Activated T-cell treated with anti-CD3 and anti-CD28 coated beads for 4 hours (primary cell): ENCODE results near the gene AKR1A1.
"Not testable (repeated sequence)": the region's sequence is repeated elsewhere in the genome, so short reads cannot be mapped to it uniquely, and the experiment has no call there.

Source experiments
- DNase-seq: peaks from one replicate; pipeline ENCODE4 v3.0.0-alpha.2; 2020

The AKR1A1 gene

DNA sequence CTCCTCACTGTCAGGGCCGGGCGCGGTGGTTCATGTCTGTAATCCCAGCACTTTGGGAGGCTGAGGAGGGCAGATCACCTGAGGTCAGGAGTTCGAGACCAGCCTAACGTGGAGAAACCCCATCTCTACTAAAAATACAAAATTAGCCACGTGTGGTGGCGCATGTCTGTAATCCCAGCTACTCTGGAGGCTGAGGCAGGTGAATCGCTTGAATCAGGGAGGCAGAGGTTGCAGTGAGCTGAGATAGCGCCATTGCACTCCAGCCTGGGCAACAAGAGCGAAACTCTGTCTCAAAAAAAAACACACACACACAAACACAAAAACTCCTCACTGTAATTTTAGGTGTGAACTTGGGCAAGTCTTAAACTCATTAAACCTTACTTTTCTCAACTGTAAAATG, 26.7 kb upstream of the AKR1A1 start:
- DNase-seq = not testable (repeated sequence)

DNA sequence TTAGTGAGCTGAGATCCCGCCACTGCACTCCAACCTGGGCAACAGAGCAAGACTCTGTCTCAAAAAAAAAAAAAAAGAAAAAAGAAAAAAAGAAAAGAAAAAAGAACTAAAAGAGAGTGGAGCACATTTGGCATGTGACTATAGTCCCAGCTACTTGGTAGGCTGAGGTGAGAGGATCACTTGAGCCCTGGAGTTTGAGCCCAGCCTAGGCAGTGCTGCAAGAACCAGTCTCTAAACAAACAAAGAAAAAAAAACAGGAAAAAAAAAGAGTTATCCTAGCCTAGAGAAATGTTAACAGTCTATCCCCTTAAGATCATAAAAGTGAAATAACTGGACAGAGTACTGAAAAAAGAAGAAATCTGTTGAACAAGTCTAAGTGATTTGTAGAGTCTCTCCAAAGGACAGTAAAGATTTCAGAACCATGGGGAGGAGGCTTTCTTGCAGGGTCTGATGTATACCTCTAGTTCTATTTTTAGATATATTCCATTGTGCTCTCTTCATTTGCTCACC, 24.4 kb upstream of the AKR1A1 start:
- no peak for DNase-seq

DNA sequence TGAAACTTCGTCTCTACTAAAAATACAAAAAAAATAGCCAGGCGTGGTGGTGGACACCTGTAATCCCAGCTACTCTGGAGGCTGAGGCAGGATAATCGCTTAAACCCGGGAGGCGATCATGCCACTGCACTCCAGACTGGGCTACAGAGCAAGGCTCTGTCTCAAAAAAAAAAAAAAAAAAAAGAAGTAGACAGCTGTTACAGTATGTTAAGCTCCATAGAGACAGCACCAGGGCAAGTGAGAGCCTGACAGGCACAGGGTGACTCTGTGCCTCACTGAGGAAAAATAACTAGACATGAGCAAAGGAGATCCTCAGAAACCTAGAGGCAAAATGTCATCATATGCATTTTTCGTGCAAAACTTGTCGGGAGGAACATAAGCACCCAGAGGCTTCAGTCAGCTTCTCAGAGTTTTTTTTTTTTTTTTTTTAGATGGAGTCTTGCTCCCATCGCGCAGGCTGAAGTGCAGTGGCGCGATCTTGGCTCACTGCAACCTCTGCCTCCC, 19.9 kb upstream of the AKR1A1 start:
- DNase-seq = no peak

DNA sequence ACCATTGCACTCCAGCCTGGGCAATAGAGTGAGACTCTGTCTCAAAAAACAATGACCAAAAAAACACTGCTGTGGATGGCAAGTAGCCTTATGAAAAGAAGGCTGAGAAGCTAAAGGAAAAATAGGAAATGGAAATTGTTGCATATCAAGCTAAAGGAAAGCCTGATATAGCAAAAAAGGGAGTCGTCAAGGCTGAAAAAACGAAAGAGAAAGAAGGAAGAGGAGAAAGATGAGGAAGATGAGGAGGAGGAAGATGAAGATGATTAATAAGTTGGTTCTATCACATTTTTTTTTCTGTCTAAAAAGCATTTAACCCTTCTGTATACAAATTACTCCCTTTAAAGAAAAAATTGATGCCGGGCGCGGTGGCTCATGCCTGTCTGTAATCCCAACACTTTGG, 18.8 kb upstream of the AKR1A1 start:
- DNase-seq = no peak

DNA sequence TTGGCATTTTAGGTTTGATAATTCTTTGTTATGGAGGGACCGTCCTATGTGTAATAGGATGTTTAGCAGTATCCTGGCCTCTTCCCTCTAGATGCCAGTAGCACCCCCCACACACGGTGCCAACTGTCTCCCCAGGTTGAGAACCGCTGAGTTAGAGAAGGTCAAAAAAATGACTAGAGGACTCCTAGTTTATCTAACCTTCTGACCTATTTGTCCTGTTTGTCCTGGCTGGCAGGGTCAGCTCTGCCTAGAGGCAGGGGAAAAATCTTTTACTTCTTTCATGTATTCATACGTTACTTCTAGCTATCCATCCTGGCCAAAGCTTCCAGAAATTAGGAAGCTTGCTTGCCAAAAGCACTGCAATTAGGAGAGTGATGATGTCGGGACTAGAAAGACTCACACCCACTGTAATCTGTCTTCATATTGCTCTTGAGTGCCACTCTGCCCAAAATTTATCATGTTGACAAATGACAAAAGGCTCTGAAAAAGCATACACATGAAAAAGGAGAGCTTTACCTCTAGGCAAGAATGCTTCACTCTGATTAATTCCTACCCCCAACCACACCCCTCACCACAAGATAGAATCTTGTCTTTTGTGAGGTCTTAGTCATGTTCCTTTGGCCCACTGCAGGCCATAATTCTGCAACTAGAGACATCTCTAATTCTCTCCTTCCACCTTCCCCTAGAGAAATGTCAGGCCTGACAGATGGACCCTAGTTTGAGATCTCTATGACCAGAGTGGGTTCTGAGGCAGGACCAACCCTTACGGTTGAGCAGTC, 14.4 kb upstream of the AKR1A1 start:
- DNase-seq = no peak

DNA sequence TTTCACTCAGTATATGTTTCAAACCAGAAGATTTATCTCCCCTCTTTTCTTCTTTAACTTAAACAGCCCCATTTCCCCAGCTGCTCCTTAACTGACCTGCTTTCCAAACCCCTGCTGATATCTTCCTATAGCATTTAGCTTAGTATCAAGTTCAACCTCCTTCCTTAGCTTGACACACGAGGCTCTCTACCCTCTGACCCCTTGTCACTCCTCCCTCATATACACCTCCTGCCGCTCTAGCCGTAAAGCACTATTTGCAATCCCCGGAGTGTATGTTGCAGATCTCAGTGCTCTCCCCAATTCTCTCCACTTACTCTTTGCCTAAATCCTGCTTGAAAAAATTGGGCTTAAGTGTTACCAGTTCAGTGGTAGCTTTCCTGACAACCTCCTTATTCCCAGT, 13.7 kb upstream of the AKR1A1 start:
- no peak for DNase-seq

DNA sequence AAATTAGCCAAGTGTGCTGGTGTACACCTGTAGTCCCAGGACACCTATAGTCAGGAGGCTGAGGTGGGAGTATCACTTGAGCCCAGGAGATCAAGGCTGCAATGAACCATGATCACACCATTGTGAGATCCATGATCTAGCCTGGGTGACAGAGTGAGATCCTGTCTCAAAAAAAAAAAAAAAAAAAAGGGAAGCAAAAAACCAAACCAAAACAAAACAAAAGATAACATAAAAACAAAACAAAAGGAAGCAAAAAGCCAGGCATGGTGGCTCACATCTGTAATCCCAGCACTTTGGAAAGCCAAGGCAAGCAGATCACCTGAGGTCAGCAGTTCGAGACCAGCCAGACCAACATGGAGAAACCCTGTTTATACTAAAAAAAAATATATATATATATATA, 9.4 kb upstream of the AKR1A1 start:
- no peak for DNase-seq

DNA sequence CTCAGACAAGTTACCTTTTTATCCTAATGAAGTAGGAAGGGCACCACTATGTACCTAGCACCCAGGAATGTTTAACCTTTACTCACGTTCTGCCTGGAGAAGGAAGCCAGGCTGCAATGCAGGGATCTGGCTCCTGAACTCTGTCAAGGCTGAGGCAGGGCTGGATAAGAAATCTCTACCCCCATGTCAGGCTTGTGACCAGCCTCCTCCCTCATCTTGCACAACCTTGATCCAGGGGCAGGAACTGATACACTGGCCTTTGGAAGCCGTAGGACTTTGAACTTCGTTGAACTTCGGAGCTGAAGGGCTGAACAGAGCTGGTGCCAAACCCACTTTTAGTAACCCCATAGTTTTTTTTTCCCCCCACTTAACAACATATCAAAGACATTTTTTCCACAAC, 8.0 kb upstream of the AKR1A1 start:
- DNase-seq = no peak

DNA sequence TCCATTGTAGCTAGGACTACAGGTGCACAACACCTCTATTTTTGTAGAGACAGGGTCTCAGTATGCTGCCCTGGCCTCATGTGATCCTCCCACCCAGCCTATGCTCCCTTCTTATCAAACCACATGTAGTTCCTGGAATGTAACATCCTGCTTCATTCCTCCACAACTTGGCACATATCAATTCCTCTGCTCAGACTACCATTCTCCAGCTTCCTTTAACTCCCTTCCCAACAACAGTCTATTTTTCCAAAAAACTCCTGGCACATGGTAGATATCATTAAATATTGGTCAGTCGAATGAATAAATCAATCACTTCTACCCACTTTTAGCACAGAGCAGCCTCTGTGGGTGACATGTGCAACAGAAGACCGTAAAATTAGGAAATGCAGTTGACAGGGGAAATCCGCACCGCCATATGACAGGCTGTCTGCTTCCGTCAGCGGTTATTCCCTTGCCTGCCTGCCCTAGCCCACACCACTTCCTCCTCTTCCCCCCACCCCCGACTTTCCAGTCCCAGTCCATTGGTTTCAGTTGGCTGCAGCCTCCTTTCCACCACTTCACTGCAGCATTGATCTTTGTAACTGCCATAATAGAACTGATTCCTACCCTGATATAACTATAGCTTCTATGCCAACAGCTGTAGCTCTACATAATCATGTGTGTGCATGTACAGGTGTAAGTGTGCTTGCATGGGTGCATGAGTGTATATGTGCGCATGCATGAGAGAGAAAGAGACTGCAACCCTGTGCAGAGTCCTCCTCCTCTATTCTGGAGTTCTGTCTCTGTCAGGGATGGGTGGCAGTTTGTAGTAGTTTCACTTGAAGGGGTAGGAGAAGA, 6.8 kb upstream of the AKR1A1 start:
- DNase-seq = peak; percentile 62

DNA sequence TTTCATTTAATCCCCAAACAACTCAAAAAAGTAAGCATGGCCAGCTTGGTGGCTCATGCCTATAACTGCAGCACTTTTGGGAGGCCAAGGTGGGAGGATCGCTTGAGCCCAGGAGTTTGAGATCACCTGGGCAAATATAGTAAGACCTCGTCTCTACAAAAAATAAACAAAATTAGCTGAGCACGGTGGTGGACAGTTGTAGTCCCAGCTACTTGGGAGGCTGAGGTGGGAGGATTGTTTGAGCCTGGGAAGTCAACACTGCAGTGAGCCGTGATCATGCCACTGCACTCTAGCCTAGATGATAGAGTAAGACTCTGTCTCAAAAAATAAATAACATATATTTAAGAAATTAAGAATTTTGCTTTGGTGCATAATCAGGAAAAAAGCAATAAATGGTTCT, 6.1 kb upstream of the AKR1A1 start:
- no peak for DNase-seq

DNA sequence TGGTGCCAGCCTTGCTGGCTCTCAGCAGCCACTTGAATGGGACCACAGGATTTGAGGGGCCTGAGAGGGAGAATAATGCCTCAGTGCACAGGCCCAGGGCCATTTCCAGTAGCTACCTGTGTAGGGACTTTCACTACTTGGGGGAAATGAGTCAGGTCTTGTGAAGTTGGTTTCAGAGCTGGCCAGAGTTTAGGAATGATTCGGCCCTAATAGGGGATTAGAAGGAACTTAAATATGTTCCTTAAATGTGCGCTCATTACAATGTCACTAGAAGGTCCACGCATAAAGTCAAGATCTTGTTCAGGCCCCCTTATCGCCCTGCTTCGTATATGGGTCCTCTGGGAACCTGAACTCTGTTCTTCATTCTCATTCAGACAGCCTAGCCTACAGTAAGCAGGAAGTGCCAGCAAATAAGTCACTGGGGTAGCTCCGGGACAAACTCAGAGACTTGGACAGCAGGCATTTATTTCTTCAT, 5.6 kb upstream of the AKR1A1 start:
- no peak for DNase-seq

DNA sequence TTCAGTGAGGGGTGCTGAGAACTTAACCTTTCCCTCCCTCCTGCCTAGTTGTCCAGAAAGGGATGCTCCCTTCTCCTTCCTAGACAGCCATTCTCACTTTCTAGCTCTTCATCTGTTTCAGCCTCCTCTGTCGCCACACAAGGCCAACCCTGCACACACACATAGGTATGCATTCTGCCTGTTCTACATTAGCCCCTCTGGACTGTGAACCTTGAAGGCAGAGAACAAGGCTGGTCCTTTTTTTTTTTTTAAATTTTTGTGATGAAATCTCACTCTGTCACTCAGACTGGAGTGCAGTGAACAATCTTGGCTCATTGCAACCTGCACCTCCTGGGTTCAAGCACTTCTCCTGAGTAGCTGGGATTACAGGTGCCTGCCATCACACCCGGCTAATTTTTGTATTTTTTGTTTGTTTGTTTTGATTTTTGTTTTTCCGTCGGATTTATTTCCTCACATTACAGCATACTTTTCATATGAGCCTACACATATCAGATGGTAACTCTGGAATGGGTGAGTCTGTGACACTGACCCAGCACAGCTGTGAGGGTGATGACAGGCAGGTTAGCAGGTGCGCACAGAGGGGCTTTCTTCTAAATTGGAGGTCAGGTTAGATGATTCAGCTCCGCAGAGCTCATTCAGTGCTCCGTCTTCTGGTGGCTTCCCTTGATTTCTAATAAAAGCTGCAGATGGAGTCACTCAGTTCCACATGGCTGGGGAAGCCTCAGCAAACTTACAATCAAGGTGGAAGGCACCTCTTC, 4.9 kb upstream of the AKR1A1 start:
- DNase-seq = no peak

DNA sequence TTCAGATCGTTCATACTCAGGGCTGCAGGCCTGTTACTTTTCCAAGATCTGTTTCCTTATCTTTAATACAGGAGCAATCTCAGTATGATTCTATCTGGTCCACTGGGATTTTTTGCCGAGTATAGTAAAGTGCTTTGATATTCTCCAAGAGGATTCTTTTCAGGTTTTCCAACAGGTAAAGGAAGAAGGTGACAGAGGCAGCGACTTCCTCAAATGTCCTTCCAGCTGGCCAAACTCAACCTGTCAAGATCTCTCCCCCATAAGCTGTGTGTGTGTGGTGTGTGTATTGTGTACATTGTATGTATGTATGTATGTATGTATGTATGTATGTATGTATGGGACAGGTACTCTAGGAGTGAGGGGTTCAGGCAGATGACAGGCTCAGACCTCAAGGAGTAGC, 1.1 kb downstream of the AKR1A1 start:
- no peak for DNase-seq

DNA sequence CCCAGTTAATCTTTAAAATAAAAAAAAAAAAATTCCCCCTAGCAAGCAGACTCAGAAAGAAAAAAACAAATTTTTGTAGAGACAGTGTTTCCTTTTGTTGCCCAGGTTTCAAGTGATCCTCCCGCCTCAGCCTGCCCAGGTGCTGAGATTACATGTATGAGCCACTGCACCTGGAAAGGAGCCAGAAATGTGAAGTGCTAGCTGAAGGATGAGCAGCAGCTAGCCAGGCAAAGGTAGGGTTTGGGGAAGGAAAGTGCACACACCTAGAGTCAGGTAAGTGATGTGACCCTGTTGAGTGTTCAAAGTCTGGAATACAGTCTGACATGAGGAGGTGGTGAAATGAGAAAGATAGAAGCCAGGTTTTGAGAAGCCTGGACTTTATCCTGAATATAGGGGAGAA, 1.7 kb downstream of the AKR1A1 start:
- DNase-seq = no peak

DNA sequence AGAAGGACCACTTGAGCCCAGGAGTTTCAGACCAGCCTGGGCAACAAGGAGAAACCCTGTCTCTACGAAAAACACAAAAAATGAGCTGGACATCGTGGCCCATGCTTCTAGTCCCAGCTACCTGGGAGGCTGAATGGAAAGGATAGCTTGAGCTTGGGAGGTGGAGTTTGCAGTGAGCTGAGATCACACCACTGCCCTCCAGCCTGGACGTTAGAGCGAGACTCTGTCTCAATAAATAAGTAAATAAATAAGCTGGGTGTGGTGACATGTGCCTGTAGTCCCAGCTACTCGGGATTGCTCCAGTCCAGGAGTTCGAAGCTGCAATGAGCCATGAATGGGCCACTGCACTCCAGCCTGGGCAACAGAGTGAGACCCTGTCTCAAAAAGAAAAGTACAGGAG, 3.6 kb downstream of the AKR1A1 start:
- no peak for DNase-seq

DNA sequence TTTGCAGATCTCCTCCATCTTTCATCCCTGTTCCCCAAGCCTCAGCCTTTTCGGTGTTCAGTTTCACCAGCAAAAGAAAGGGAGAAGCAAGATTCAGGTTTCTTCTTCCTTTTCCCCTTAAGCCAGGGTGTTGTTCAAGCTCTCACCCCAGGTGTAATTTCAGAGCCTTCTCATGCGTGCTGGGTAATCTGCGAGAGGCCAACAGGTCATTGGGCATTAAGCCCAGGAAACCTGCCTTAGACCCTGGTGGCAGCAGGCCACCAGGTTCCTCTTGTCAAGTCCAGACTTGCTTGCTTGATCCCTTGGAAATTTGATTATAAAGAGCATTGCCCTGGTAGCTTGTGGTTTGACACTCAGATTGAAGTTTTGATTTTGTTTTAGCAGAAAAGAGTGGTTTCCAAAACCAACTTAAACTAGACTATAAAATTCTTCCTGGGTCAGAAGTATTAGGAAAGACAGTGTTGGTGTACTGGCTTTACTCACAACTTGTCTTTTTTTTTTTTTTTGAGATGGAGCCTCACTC, 6.9 kb downstream of the AKR1A1 start:
- no peak for DNase-seq

DNA sequence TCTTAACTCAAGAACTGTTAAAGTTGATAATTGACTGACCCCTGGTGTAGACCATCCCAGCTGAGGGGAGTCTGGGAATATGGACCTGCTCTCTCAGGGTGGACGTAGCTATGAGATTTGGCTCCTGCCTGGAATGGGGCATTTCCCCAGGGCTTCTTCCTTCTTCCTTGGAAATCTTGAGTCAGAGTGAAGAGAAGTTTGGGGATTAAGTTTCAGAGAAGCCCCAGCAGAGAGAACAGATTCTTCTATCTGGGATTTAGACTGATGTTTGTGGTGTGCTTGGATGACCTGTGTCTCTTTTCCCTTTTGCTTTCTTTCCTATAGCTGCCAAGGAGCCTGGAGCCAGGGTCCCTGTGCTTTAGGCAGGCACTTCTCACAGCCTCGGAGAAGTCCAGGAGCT, 13.2 kb downstream of the AKR1A1 start:
- no peak for DNase-seq

DNA sequence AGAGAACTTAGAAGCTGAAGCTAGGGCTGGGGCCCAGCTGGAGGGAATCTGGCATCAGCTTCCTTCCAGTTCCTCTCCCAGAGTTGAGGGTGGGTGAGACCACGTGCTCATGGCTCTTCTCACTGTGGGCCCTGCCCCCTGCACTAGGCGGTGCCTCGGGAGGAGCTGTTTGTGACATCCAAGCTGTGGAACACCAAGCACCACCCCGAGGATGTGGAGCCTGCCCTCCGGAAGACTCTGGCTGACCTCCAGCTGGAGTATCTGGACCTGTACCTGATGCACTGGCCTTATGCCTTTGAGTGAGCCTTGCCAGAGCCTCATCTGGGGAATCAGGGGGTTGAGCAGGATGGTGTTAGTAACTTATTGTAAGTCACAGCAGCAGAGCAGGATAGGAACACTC, 16.1 kb downstream of the AKR1A1 start:
- no peak for DNase-seq

DNA sequence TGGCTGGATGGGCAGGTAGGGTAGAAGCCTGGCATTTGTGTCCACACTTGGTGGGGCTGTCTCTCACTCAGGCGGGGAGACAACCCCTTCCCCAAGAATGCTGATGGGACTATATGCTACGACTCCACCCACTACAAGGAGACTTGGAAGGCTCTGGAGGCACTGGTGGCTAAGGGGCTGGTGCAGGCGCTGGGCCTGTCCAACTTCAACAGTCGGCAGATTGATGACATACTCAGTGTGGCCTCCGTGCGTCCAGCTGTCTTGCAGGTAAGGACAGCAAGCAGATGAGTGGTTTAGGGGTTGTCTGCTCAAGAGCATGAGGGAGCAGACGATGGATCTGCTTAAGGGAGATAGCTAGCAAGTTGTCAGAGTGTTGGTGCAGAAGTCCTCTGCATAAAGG, 17.3 kb downstream of the AKR1A1 start:
- DNase-seq = no peak

DNA sequence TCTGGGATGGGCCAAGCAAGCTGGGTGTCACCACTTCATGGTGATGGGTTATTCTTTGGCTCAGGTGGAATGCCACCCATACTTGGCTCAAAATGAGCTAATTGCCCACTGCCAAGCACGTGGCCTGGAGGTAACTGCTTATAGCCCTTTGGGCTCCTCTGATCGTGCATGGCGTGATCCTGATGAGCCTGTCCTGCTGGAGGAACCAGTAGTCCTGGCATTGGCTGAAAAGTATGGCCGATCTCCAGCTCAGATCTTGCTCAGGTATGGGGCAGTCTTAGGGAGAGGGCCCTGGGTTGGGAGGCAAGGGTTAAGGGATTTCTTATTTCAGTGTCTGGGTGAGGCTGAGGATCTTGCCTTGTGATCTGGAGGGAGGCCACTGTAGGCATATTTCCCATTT, 17.8 kb downstream of the AKR1A1 start:
- DNase-seq = no peak

DNA sequence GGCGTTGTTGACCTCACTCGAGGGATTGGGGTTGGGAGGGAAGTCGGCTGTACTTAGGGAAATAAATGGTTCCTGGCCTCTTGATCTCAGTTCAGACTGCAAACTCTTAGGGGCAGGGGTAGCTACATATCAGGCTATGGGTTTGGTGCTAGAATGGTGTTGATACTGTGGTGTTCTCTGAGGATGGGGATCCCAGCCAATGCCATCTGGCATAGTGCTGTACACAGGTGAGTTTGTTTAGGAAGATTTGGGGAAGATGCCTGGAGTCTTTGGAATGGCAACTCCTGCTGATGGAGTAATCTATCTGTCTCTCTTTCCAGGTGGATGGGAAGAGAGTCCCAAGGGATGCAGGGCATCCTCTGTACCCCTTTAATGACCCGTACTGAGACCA, 18.9 kb downstream of the AKR1A1 start:
- no peak for DNase-seq

DNA sequence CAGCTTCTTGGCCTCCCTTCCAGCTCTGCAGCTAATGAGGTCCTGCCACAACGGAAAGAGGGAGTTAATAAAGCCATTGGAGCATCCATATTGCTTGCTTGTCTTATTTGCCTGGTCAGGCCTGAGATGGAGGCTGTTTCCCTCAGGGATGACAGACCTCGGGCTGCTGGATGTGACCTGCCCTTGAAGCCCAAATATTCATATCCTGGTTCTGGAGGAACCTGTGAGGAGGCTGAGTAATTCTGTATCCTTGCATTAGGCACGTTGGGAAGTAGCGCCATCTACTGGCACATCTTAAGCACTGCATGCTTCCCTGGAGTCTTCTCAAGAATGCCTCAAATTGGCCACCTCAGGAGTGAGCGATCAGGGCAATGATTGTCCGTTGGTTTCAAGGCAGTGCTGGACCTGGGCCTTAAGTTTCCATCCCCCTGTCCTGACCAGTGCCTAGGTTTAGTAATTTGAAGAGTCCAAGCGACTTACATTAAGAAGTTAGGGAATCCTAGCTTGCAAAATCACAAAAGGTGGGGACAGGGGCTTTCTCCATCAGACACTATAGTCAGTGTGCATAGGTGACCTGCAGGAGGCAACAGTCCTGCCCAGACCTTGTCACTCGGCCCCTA, 19.4 kb downstream of the AKR1A1 start:
- DNase-seq = peak; percentile 64
